GM23248 (cell line): ENCODE results near the gene NR4A3. TPM values are rescaled to one million over a fixed set of nuclear protein-coding genes. Genes with fewer than 3 reads are reported as not detected.

Experiments used
- DNase-seq: peaks from one replicate; pipeline ENCODE4 v3.0.0-alpha.2; 2015
- H2AFZ ChIP-seq: fragments of 200-600 bp; sonication (generic); 2 replicates; pipeline ENCODE4 v1.6.1; 2016; ENCODE audit warnings: antibody characterized with exemption
- H3F3A ChIP-seq: fragments of 200-600 bp; sonication (generic); 2 replicates; pipeline ENCODE4 v1.6.1; 2016; ENCODE audit warnings: mild to moderate bottlenecking, antibody characterized with exemption, mixed run types; ENCODE audit not compliant: insufficient read depth
- H3K27ac ChIP-seq: fragments of 200-600 bp; sonication (generic); 2 replicates; pipeline ENCODE4 v1.5.1; 2016; ENCODE audit warnings: mild to moderate bottlenecking
- H3K27me3 ChIP-seq: fragments of 200-600 bp; sonication (generic); replicated peaks from 2 replicates; pipeline ENCODE4 v1.6.1; 2016; ENCODE audit warnings: mild to moderate bottlenecking; ENCODE audit not compliant: insufficient read depth
- H3K36me3 ChIP-seq: fragments of 200-600 bp; sonication (generic); 2 replicates; pipeline ENCODE4 v1.6.1; 2016; ENCODE audit warnings: low read depth, mild to moderate bottlenecking
- H3K4me1 ChIP-seq: fragments of 200-600 bp; sonication (generic); 2 replicates; pipeline ENCODE4 v1.6.1; 2016; ENCODE audit warnings: mild to moderate bottlenecking; ENCODE audit not compliant: insufficient read depth
- H3K4me2 ChIP-seq: fragments of 200-600 bp; sonication (generic); one replicate; pipeline ENCODE4 v1.6.1; 2016; ENCODE audit warnings: mild to moderate bottlenecking; ENCODE audit not compliant: unreplicated experiment
- H3K4me3 ChIP-seq: fragments of 200-600 bp; sonication (generic); 2 replicates; pipeline ENCODE4 v1.5.1; 2016; ENCODE audit warnings: mild to moderate bottlenecking
- H3K79me2 ChIP-seq: fragments of 200-600 bp; sonication (generic); 2 replicates; pipeline ENCODE4 v1.6.1; 2016; ENCODE audit warnings: mild to moderate bottlenecking; ENCODE audit not compliant: insufficient read depth
- H3K9ac ChIP-seq: fragments of 200-600 bp; sonication (generic); 2 replicates; pipeline ENCODE4 v1.6.1; 2016; ENCODE audit warnings: mild to moderate bottlenecking
- H3K9me2 ChIP-seq: fragments of 200-600 bp; sonication (generic); 2 replicates; pipeline ENCODE4 v1.6.1; 2016; ENCODE audit warnings: mixed run types, mild to moderate bottlenecking, moderate library complexity; ENCODE audit not compliant: insufficient read depth
- H3K9me3 ChIP-seq: fragments of 200-600 bp; sonication (generic); one replicate; pipeline ENCODE4 v1.6.1; 2017; ENCODE audit warnings: low read depth
- H4K20me1 ChIP-seq: fragments of 200-600 bp; sonication (generic); 2 replicates; pipeline ENCODE4 v1.6.0; 2016; ENCODE audit not compliant: insufficient read depth
- EZH2 ChIP-seq: fragments of 200-600 bp; sonication (generic); IDR thresholded peaks from 2 replicates; pipeline ENCODE4 v1.6.1; 2018; ENCODE audit warnings: antibody characterized with exemption, mild to moderate bottlenecking; ENCODE audit not compliant: insufficient read depth, poor library complexity, severe bottlenecking
- EZH2phosphoT487 ChIP-seq: fragments of 200-600 bp; sonication (generic); IDR thresholded peaks from 2 replicates; pipeline ENCODE4 v1.6.1; 2018; ENCODE audit warnings: antibody characterized with exemption, moderate library complexity, mild to moderate bottlenecking, low read depth; ENCODE audit not compliant: insufficient read depth
- WGBS, 2 experiments: methylation state at CpG; one replicate each; pipeline ENCODE4 v1.1.6; 2015 to 2017; ENCODE audit warnings: low lambda C conversion rate in 2 of 2, low coverage in 1 of 2; ENCODE audit errors: missing lambda C conversion rate in 2 of 2; 5-methylcytosine and 5-hydroxymethylcytosine counted together
- in situ Hi-C: fragments of 300-500 bp; cut with MboI; formaldehyde crosslinking; loops from 2 replicates; pipeline ENCODE4 v1.15.0; 2020
- polyA plus RNA-seq: library from polyadenylated mRNA; unstranded; fragments of >200 nt; fragmentation: Nextera tagmentation; extraction: Ambion mirVana; gene quantifications from 2 replicates; pipeline ENCODE4 v1.2.1, GENCODE V29; 2016
- total RNA-seq: library from RNA; depleted of rRNA; stranded (reverse); fragments of >200 nt; shearing (Covaris generic); gene quantifications from 2 replicates; pipeline ENCODE4 v1.2.3, GENCODE V29; 2014; rRNA removed

NR4A3 gene
- total and polyA plus RNA-seq, 2 experiments from 2014 or later, result 1.0 to 1.4 TPM

DNA sequence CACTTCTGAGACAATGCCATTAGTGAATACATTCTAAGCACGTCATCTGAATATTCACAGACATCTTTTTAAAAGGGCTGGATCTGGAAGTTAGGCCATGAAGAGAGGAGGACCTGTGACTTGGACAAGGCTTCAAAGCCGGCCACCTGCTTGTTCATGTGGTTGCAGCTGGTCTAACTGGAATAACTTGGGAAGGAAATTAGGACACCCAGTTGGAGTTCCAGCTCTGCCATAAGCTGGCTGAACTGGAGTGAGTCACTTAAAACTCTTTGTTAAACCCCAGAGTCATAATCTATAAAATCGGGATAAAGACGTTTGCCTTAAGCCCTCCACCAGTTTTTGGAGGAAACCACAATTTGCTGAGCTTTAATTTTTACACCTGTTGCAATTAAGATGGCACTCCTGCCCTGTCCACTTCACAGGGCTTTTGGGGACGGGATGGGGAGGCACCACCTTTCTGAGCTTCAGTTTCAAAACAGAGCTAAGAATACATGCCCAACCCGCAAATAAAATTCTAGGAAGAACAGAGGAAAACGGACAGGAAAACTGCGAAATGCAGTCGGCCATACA is 84.2 kb downstream of the NR4A3 start:
- peak overlapping the region; percentile 81 for H3K4me2 ChIP-seq
- H3K79me2 ChIP-seq, result peaks cover 36% of the 10 kb centered on the region
- H3K9ac ChIP-seq, result peak overlapping the region; percentile 86; the same call in 1 of the 2 replicates
- H3K27ac ChIP-seq, result no peak overlapping the region
- peak; percentile 35 for DNase-seq
- WGBS, 2 experiments, result 29 to 33% methylated on average over 9 of the region's 9 CpGs
- peaks cover 9% of the 10 kb centered on the region for H3F3A ChIP-seq
- H4K20me1 ChIP-seq, result no peaks in the 10 kb centered on the region
- in situ Hi-C loops, result no loop called here
- no peaks in the 10 kb centered on the region for H3K27me3 ChIP-seq
- H3K9me2 ChIP-seq, result no peaks in the 10 kb centered on the region
- H3K4me1 ChIP-seq, result 0 out of 2 replicates have a peak, but pooled peaks cover 5% of the 10 kb centered on the region
- no peaks in the 10 kb centered on the region for H3K9me3 ChIP-seq
- no peaks in the 10 kb centered on the region for H3K36me3 ChIP-seq
- peak overlapping the region; percentile 91 for H2AFZ ChIP-seq
- TF ChIP-seq EZH2 (no peak), EZH2phosphoT487 (no peak)
- peak overlapping the region; percentile 78 for H3K4me3 ChIP-seq

GRCh38 chr9:99906403-99907207 is 84.9 kb downstream of the NR4A3 start, which contains the start of gene STX17:
Gene STX17, plus strand, starts transcription at chr9:99906654. Its CDS starts 8,586 bp downstream, at chr9:99915240.
- peak within 1 kb of the TSS; percentile 91 for H2AFZ ChIP-seq
- in situ Hi-C loops, result no loop called here
- no peaks in the 10 kb centered on the region for H3K36me3 ChIP-seq
- peaks cover 43% of the 10 kb centered on the region for H3K79me2 ChIP-seq
- WGBS, 2 experiments, result 1% methylated on average over 41 to 62 of the region's 76 CpGs
- no peaks in the 10 kb centered on the region for H3K9me3 ChIP-seq
- peak within 1 kb of the TSS; percentile 58 for H3K27ac ChIP-seq
- TF ChIP-seq EZH2, result no peak
- TF ChIP-seq EZH2phosphoT487, result no peak
- 0 out of 2 replicates have a peak, but pooled peaks cover 5% of the 10 kb centered on the region for H3K4me1 ChIP-seq
- H3F3A ChIP-seq, result peaks cover 9% of the 10 kb centered on the region
- peak within 1 kb of the TSS; percentile 83 for H3K4me2 ChIP-seq
- no peaks in the 10 kb centered on the region for H3K9me2 ChIP-seq
- peak; percentile 86 for DNase-seq
- no peaks in the 10 kb centered on the region for H3K27me3 ChIP-seq
- no peaks in the 10 kb centered on the region for H4K20me1 ChIP-seq
- peak within 1 kb of the TSS; percentile 86 for H3K9ac ChIP-seq
- peak within 1 kb of the TSS; percentile 78 for H3K4me3 ChIP-seq

DNA sequence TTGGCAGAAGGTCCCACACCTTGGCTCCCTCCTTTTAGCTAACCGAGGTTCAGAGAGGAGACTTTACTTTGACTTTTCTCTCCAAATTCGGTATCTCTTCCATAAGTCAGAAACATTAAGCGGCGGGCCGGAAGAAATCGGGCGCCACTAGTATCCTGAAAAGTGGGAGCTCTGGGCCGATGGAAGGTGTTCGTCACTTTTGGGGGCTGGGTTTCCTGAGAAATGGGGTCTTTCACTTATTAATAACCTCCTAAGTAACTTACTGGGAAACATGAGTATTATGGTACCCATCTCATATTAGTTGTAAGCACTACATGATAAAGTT is 85.5 kb downstream of the NR4A3 start:
- H3K36me3 ChIP-seq, result no peaks in the 10 kb centered on the region
- 3 to 5% methylated on average over 9 of the region's 9 CpGs for WGBS, 2 experiments
- in situ Hi-C loops, result no loop called here
- TF ChIP-seq EZH2 (no peak), EZH2phosphoT487 (no peak)
- peaks cover 48% of the 10 kb centered on the region for H3K79me2 ChIP-seq
- H4K20me1 ChIP-seq, result no peaks in the 10 kb centered on the region
- DNase-seq, result no peak
- peaks cover 9% of the 10 kb centered on the region for H3F3A ChIP-seq
- peak overlapping the region; percentile 91 for H2AFZ ChIP-seq
- H3K27ac ChIP-seq, result peak overlapping the region; percentile 58
- no peaks in the 10 kb centered on the region for H3K9me2 ChIP-seq
- no peaks in the 10 kb centered on the region for H3K9me3 ChIP-seq
- no peaks in the 10 kb centered on the region for H3K27me3 ChIP-seq
- H3K4me3 ChIP-seq, result peak overlapping the region; percentile 78
- peak overlapping the region; percentile 86 for H3K9ac ChIP-seq
- H3K4me1 ChIP-seq, result 0 out of 2 replicates have a peak, but pooled peaks cover 5% of the 10 kb centered on the region
- H3K4me2 ChIP-seq, result peak overlapping the region; percentile 83

- Histone ChIP-seq H3K79me2 (peaks cover 60% of the 10 kb centered on the region), H3K4me3 (no peak overlapping the region), H3K4me2 (no peak overlapping the region), H3K4me1 (0 out of 2 replicates have a peak, but pooled peaks cover 5% of the 10 kb centered on the region), H3K27me3 (no peaks in the 10 kb centered on the region), H4K20me1 (no peaks in the 10 kb centered on the region), H3K36me3 (0 out of 2 replicates have a peak, but pooled peaks cover 5% of the 10 kb centered on the region), H3F3A (no peaks in the 10 kb centered on the region), H3K9me3 (no peaks in the 10 kb centered on the region), H3K9ac (no peak overlapping the region), H3K9me2 (no peaks in the 10 kb centered on the region), H3K27ac (no peak overlapping the region), H2AFZ (no peak overlapping the region)
- WGBS, 2 experiments, result 97 to 99% methylated on average over 7 of the region's 7 CpGs
- in situ Hi-C loops, result no loop called here
- DNase-seq, result no peak
- TF ChIP-seq EZH2, result no peak
These were observed 89.9 kb downstream of the NR4A3 start for GRCh38 chr9:99911600-99911999.

Other genes starting within 250 kb of the NR4A3 start
- gene STX17, start 84.8 kb downstream of the NR4A3 start, total RNA-seq, result 9.0 and 16.9 TPM in 2 replicates
- 17.0 and 17.4 TPM in 2 replicates for gene STX17, start 84.8 kb downstream of the NR4A3 start, polyA plus RNA-seq